ENCODE results near the gene GLIS1. TPM values are rescaled to one million over a fixed set of nuclear protein-coding genes. Genes with fewer than 3 reads are reported as not detected.

Gene GLIS1
- total RNA-seq, 1 experiment from 2014 or later, result 0.39 TPM

DNA sequence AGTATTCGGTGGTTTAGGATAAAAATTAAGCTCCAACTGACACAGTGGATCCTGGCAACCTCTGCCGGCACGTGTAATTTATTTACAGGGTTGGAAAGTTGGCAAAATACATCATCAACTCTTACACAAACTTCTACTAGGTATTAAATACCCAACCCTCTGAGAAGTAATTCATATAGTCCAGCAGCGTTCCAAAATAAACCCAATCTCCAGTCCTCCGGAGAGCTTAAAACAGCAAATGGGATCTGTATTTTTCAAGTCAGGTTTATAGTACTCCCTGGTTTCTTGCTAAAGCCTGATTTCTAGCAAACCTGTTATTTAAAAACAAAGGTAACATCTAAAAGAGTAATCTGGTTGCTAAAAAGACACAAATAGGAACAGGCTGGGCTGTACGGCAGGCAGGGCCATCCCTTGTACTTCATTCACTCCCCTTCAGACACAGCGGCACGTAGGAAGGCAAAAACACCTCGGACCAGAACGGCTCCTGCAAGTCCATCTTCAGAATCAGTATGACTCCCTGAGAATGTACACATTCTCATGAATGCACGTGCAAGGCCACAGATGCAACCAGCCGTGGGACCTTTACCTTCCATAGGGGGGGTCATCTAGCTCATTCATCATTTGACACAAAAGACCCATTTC, 8.6 kb downstream of the GLIS1 start:
- Histone ChIP-seq H3K27me3 (ENCODE audit: insufficient read depth, low read length) (no peaks in the 10 kb centered on the region; the same call in 1 of the 2 replicates), H3K27ac (ENCODE audit: low read depth, low read length) (no peak overlapping the region), H3K79me2 (ENCODE audit: insufficient read depth, low read length) (no peaks in the 10 kb centered on the region), H2AFZ (ENCODE audit: low read depth, low read length, poor library complexity, severe bottlenecking) (no peak overlapping the region), H3K36me3 (ENCODE audit: control insufficient read depth in 1 of 2, insufficient read depth in 2 of 2, low read length in 2 of 2) (no peaks in the 10 kb centered on the region), H3K4me3 (replicated peaks in 1 of 2; ENCODE audit: low read depth in 1 of 2, low read length in 2 of 2) (no peak overlapping the region), H4K20me1 (ENCODE audit: insufficient read depth) (no peaks in the 10 kb centered on the region), H3K9me2 (ENCODE audit: insufficient read depth) (no peaks in the 10 kb centered on the region), H3K9ac (ENCODE audit: low read length) (no peak overlapping the region), H3K9me3 (ENCODE audit: control insufficient read depth in 1 of 2, insufficient read depth in 1 of 2, low read depth in 1 of 2, low read length in 2 of 2) (no peaks in the 10 kb centered on the region), H3K4me1 (ENCODE audit: control insufficient read depth in 1 of 2, insufficient read depth in 2 of 2, low read length in 2 of 2) (no peaks in the 10 kb centered on the region), H3K4me2 (ENCODE audit: low read length) (no peak overlapping the region)
- ChIA-PET RAD21 (ENCODE audit: low non-redundant PET in 1 of 2, low total read pairs in 2 of 2, uncharacterized antibody in 2 of 2, unreplicated experiment in 2 of 2) (no interaction called here), POLR2A (no interaction called here), CTCF (no interaction called here)
- BruUV-seq (replicated peaks), result no TSS peak
- TF ChIP-seq, protein P1, sequence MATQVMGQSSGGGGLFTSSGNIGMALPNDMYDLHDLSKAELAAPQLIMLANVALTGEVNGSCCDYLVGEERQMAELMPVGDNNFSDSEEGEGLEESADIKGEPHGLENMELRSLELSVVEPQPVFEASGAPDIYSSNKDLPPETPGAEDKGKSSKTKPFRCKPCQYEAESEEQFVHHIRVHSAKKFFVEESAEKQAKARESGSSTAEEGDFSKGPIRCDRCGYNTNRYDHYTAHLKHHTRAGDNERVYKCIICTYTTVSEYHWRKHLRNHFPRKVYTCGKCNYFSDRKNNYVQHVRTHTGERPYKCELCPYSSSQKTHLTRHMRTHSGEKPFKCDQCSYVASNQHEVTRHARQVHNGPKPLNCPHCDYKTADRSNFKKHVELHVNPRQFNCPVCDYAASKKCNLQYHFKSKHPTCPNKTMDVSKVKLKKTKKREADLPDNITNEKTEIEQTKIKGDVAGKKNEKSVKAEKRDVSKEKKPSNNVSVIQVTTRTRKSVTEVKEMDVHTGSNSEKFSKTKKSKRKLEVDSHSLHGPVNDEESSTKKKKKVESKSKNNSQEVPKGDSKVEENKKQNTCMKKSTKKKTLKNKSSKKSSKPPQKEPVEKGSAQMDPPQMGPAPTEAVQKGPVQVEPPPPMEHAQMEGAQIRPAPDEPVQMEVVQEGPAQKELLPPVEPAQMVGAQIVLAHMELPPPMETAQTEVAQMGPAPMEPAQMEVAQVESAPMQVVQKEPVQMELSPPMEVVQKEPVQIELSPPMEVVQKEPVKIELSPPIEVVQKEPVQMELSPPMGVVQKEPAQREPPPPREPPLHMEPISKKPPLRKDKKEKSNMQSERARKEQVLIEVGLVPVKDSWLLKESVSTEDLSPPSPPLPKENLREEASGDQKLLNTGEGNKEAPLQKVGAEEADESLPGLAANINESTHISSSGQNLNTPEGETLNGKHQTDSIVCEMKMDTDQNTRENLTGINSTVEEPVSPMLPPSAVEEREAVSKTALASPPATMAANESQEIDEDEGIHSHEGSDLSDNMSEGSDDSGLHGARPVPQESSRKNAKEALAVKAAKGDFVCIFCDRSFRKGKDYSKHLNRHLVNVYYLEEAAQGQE (IDR thresholded peaks at IDR 0.05; ENCODE audit: low read depth), result no peak
- TF ChIP-seq ATF3 (IDR thresholded peaks at IDR 0.05) (no peak), SP1 (IDR thresholded peaks at IDR 0.05; ENCODE audit: low read depth) (no peak), FOSL1 (IDR thresholded peaks at IDR 0.05; ENCODE audit: low read depth) (no peak), TCF7L2 (IDR thresholded peaks at IDR 0.05; ENCODE audit: borderline replicate concordance, extremely low read depth, insufficient read depth, insufficient read length) (no peak), ELF1 (IDR thresholded peaks at IDR 0.05; ENCODE audit: borderline replicate concordance, low read depth) (no peak), JUND (IDR thresholded peaks at IDR 0.05) (no peak), SRF (IDR thresholded peaks at IDR 0.05; ENCODE audit: low read depth) (no peak), ZFX (IDR thresholded peaks at IDR 0.05) (no peak), ZNF274 (IDR thresholded peaks at IDR 0.05; ENCODE audit: low read depth, low read length) (no peak), CTCF (IDR thresholded peaks at IDR 0.05 in 2 of 3, conservative IDR thresholded peaks at IDR 0.05 in 1 of 3; ENCODE audit: borderline replicate concordance in 1 of 3, insufficient read depth in 1 of 3, low read depth in 2 of 3, low read length in 2 of 3) (no peak), YY1 (IDR thresholded peaks at IDR 0.05; ENCODE audit: extremely low read depth, insufficient replicate concordance, low read depth, low read length) (no peak)
- TF ChIP-seq, protein P2, sequence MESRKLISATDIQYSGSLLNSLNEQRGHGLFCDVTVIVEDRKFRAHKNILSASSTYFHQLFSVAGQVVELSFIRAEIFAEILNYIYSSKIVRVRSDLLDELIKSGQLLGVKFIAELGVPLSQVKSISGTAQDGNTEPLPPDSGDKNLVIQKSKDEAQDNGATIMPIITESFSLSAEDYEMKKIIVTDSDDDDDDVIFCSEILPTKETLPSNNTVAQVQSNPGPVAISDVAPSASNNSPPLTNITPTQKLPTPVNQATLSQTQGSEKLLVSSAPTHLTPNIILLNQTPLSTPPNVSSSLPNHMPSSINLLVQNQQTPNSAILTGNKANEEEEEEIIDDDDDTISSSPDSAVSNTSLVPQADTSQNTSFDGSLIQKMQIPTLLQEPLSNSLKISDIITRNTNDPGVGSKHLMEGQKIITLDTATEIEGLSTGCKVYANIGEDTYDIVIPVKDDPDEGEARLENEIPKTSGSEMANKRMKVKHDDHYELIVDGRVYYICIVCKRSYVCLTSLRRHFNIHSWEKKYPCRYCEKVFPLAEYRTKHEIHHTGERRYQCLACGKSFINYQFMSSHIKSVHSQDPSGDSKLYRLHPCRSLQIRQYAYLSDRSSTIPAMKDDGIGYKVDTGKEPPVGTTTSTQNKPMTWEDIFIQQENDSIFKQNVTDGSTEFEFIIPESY (IDR thresholded peaks at IDR 0.05; ENCODE audit: extremely low read depth, insufficient replicate concordance, low read length), result no peak
- no peak for ATAC-seq
- intact Hi-C loops (cut with micrococcal nuclease), result no loop called here
- DNase-seq (ENCODE audit: low read depth, low spot score), result no peak
